ENCODE measurements around the gene TSSK2.

Gene TSSK2

DNA sequence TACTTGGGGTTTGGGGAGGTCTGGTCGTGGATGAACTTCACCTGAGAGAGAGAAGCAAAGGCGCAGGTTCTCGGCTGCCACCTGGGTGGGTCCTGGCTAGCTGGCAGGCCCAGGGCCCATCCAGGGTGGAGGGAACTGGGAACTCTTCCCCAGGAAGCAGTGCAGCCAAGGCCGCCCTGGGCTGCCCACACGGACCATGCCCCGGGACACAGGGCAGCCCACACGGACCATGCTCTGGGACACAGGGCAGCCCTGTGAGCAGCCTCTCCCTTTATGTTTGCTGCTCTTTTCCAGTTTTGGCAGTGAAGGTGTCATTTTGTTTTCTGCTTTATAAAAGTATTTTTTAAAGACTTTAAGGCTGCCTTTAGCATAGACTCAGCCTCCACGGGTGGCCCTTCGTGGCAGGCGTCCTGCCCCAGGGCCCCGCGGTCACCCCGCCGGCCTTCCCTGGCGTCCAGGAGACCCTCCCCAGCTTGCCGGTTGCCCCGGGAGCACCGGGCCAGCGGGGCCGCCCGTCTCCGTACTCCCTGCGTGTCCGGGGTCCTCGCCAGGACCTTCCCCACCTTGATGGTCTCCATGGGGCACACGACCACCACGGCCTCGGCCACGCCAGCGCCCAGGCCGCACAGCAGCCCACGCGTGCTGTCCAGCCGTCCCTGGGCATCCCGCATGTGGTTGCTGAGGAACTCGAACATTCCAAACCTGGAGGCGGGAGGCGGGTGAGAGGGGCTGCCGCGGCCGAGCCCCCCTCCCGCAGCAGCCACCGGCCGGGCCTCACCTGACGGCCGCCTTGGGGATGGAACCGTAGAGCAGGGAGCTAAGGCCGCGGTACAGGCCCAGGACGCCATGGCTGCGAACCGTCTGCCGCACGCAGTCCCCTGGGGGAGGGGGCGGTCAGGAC is 46.3 kb downstream of the TSSK2 start:
- no peaks in the 10 kb centered on the region for H3K27me3 ChIP-seq (ENCODE audit: control insufficient read depth, insufficient read depth, low read length)
- H3K4me3 ChIP-seq (ENCODE audit: low read depth, low read length), result peak overlapping the region; percentile 70
- peak overlapping the region; percentile 73 for H2AFZ ChIP-seq
- H3K9ac ChIP-seq, result no peak overlapping the region
- H3K4me2 ChIP-seq (ENCODE audit: low read length), result peak overlapping the region; percentile 81
- TF ChIP-seq, protein P1, sequence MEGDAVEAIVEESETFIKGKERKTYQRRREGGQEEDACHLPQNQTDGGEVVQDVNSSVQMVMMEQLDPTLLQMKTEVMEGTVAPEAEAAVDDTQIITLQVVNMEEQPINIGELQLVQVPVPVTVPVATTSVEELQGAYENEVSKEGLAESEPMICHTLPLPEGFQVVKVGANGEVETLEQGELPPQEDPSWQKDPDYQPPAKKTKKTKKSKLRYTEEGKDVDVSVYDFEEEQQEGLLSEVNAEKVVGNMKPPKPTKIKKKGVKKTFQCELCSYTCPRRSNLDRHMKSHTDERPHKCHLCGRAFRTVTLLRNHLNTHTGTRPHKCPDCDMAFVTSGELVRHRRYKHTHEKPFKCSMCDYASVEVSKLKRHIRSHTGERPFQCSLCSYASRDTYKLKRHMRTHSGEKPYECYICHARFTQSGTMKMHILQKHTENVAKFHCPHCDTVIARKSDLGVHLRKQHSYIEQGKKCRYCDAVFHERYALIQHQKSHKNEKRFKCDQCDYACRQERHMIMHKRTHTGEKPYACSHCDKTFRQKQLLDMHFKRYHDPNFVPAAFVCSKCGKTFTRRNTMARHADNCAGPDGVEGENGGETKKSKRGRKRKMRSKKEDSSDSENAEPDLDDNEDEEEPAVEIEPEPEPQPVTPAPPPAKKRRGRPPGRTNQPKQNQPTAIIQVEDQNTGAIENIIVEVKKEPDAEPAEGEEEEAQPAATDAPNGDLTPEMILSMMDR (IDR thresholded peaks at IDR 0.05), result no peak
- no peaks in the 10 kb centered on the region for H3K4me1 ChIP-seq
- no peak overlapping the region for H3K27ac ChIP-seq
- H3K9me3 ChIP-seq (ENCODE audit: control insufficient read depth, low read length), result no peaks in the 10 kb centered on the region
- H3K36me3 ChIP-seq (ENCODE audit: control insufficient read depth, insufficient read depth, low read length), result no peaks in the 10 kb centered on the region
- H3K79me2 ChIP-seq, result no peaks in the 10 kb centered on the region

DNA sequence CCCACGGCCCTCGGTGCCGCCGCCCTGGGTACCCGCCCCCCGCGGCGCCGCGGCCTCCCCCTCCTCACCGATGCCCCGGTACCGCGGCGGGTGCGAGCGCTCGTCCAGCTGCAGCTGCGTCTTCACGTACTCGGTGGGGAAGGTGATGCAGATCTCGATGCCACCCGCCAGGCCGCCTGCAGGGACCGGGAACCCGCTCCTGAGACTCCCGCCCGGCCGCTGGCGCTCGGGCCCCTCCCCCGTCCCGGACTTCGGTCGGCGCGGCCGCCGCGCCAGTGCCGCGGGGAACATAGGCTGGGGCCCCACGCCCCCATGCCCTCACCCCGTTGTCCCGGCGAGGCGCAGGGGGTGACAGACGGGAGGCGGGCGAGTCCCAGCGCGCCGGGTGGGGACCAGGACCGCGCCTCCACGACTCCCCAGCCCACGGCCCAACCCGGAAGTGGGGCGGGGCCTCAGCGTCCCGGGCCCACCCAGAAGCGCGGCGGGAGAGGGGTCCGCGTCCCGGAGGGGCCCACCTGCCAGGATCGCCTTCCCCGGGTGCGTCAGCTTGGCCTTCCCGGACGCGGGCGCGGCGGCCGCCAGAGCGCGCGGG is 47.1 kb downstream of the TSSK2 start:
- TF ChIP-seq, protein P1 (IDR thresholded peaks at IDR 0.05), result no peak
- H3K4me3 ChIP-seq (ENCODE audit: low read depth, low read length), result peak overlapping the region; percentile 70
- peak overlapping the region; percentile 28 for H3K9ac ChIP-seq
- no peaks in the 10 kb centered on the region for H3K27me3 ChIP-seq (ENCODE audit: control insufficient read depth, insufficient read depth, low read length)
- no peaks in the 10 kb centered on the region for H3K36me3 ChIP-seq (ENCODE audit: control insufficient read depth, insufficient read depth, low read length)
- H3K79me2 ChIP-seq, result no peaks in the 10 kb centered on the region
- H3K4me2 ChIP-seq (ENCODE audit: low read length), result peak overlapping the region; percentile 81
- H3K4me1 ChIP-seq, result no peaks in the 10 kb centered on the region
- H3K27ac ChIP-seq, result peak overlapping the region; percentile 63
- H2AFZ ChIP-seq, result peak overlapping the region; percentile 73
- H3K9me3 ChIP-seq (ENCODE audit: control insufficient read depth, low read length), result no peaks in the 10 kb centered on the region

DNA sequence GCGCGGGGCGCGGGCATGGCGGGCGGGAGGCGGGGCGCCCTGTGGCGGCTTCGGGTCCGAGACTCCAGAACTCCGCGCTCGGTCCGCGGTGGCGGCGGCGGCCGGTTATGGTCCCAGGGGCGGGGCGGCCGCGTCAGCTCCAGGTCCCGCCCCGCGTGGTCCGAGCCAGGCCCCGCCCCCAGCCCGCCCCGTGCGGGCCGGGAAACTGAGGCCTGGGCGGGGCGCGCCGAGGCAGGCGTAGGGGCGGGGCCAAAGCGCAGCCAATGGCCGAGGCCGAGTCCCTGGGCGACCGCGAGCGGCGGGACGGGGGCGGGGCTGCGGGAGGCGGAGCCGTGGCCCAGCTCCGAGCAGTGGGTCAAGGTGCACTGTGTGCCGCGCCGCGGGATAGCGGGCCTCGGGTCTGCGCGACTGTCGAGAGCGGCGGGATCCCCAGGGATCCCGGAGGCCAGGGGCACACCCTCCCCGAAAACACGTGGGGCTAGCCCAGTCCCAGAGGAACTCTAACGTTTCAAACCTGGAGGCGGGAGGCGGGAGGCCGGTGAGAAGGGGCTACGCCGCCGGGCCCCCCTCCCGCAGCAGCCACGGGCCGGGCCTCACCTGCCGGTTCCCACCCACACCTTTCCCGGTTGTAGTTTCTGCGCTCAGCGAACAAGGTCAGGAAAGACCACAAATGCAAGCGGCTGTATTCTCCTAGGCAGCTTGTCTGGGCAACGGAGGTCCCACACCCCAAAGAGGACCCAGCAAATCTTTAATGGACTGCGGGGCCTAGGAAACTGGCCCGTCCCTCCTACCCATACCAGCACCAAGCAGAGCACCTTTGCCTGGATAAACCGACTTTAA is 47.8 kb downstream of the TSSK2 start, which contains the start of gene SLC25A1:
TSS of gene SLC25A1 (minus strand) at position 80 of the 840 bp plus-strand sequence. CDS start at position 17, 63 bp downstream.
- Histone ChIP-seq H3K9me3 (ENCODE audit: control insufficient read depth, low read length) (no peaks in the 10 kb centered on the region), H3K4me3 (ENCODE audit: low read depth, low read length) (peak within 1 kb of the TSS; percentile 70), H3K79me2 (no peaks in the 10 kb centered on the region), H2AFZ (peak within 1 kb of the TSS; percentile 84), H3K4me2 (ENCODE audit: low read length) (peak within 1 kb of the TSS; percentile 95), H3K4me1 (no peaks in the 10 kb centered on the region), H3K36me3 (ENCODE audit: control insufficient read depth, insufficient read depth, low read length) (no peaks in the 10 kb centered on the region), H3K9ac (peak within 1 kb of the TSS; percentile 28), H3K27ac (peak within 1 kb of the TSS; percentile 63), H3K27me3 (ENCODE audit: control insufficient read depth, insufficient read depth, low read length) (no peaks in the 10 kb centered on the region)
- TF ChIP-seq, protein P1 (IDR thresholded peaks at IDR 0.05), result no peak

DNA sequence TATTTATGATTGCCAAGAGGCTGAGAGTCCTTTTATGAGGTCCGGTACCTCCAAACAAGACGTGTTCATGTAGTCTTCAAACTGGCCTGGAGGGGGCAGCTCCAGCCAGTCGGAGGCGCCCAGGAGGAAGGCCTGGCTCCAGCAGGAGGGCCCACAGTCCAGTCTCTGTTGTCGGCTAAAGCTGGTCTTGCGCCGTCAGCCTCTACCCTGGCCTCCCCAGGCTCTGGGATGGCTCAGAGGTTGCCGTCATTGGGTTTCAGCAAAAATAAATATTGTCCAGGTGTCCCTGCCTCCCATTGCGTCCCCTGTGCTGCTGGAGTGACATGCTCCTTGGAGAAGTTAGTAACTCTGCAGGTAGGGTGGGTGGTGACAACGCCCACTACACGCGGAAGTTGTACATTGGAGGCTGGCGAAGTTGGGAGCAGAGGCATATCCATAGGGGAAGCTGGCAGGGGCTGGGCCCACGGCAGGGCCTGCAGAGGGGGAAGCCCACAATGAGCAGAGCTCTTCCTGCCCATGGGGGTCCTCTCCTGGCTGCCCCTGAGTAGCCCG is 48.5 kb downstream of the TSSK2 start:
- TF ChIP-seq, protein P1 (IDR thresholded peaks at IDR 0.05), result peak; percentile 66
- peak overlapping the region; percentile 58 for H3K27ac ChIP-seq
- H3K9ac ChIP-seq, result no peak overlapping the region
- no peaks in the 10 kb centered on the region for H3K36me3 ChIP-seq (ENCODE audit: control insufficient read depth, insufficient read depth, low read length)
- no peaks in the 10 kb centered on the region for H3K9me3 ChIP-seq (ENCODE audit: control insufficient read depth, low read length)
- peak overlapping the region; percentile 84 for H2AFZ ChIP-seq
- no peaks in the 10 kb centered on the region for H3K79me2 ChIP-seq
- no peaks in the 10 kb centered on the region for H3K4me1 ChIP-seq
- H3K4me3 ChIP-seq (ENCODE audit: low read depth, low read length), result peak overlapping the region; percentile 70
- no peaks in the 10 kb centered on the region for H3K27me3 ChIP-seq (ENCODE audit: control insufficient read depth, insufficient read depth, low read length)
- H3K4me2 ChIP-seq (ENCODE audit: low read length), result peak overlapping the region; percentile 95

All from parathyroid adenoma (tissue), 2 donors.